ENCODE data around the gene SPSB2. TPM values are rescaled to one million over a fixed set of nuclear protein-coding genes. Genes with fewer than 3 reads are reported as not detected.

The SPSB2 gene
- total RNA-seq, 1 donor from 2014 or later = 5.5 TPM

DNA sequence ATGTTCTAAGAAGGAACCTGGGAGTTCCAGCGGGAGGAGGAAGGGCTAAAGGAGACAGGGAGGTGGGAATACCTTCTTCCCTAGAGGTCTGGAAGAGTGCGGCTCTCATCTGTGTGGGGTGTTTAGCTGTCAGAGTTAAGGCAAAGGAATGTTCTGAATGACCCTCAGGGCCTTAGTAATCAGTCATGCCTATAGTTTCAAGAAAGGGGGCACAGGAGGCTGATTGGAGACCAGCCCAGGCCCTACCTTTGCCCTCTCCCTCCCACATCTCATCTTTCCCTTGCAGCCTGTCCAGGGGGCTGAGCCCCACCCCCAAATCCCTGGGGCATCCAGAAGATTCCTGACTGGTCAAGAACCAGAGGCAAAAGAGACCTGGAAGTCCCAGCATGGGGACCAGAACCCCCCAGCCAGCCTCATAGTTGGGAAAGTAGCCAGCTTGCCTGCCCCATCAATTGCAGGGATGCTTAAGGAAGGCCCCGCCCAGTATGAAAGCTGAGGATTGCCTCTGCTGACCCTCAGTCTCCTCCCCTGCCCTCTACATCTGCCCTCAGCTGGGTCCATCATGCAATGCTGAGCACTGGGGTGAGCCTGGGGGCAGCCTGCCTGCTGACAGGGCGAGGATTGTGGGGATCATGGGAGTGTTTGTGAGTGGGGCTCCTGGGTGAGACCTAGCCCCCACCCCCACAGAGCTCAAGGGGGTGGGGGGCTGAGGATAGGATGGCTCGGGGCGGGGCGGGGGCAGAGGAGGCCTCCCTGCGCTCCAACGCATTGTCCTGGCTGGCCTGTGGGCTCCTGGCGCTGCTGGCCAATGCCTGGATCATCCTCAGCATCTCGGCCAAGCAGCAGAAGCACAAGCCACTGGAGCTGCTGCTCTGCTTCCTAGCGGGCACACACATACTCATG, 49.7 kb downstream of the SPSB2 start:
- DNase-seq (ENCODE audit: extremely low read depth, low read depth, low spot score) = no peak

DNA sequence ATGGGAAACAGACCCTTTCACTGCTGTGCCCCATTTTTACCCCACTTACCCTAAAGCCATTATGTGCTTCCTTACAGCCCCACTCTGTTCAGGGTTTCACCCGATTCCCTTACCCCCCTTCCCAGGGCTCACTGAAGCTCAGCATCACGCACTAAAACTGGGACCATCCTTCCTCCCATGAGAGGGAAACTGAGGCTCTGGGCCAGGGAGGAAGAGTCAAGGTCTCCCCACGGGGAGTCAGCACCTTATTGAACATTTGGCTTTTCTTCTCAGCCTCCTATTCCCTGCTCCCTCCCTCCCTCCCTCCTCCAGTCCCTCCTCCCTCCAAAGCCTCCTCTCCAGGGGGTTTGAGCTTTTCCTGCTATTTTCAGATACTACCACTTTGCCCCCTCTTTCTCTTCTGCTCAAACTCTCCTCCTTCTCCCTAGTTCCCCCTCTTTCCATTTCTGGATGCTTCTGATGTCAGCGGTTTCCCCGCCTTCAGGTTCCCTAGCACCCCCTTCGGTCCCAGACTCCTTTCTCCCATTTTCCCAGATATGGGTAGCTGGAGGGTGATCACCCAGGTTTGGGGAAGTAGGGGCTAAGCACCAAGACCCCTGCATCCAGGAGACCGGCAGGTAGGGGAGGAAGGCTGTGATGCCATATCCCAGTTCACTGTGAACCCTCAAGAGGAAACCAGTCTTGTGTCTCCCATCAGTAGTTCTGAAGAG, 50.5 kb downstream of the SPSB2 start:
- DNase-seq (ENCODE audit: extremely low read depth, low read depth, low spot score) = no peak

DNA sequence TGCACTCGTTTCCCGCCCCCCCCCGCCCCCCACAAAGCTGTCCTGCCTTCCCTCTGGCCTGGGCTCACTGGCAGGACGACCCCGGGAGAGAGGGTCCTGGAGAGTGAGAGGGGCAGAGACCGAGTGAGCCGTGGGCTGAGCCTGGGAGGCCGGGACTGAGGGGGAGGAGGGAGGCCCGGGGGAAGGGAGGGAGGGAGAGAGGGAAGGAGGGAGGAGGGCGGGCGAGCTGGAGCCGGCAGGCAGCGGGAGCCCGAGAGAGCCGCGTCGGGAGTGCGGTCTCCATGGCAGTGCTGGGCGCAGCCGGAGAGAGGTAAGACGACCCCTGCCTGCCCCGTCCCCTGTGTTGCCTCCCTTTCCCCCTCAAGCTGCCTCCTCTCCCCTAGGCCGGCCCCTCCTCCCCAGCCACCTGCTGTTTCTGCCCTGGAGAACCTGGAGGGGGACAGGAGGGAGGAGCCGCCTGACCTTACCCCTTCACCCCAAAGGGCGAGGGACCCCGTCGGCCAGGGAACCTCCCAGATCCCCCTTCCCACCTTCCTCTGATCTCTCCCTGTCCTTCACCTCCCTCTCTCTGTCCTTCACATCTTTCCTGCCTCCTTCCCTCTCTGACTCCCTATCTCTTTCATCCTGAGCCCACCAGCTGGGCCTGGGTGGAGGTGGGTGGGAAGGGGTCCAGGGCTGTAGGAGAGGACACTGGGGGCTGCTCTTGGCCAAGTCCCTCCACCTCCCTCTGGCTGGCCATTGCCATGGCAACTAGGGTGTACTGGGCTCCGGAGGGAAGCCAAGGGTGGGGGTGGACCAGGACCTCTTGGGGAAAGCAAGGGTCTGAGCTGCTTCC, 51.3 kb downstream of the SPSB2 start, which contains the start of gene GPR162:
GPR162 (plus strand) TSS at position 231 of the 835 bp plus-strand sequence. CDS start 2,078 bp downstream, outside the sequence.
- DNase-seq (ENCODE audit: extremely low read depth, low read depth, low spot score) = no peak

Other genes with a start within 250 kb of the SPSB2 start
- gene LPAR5, start 237.3 kb downstream of the SPSB2 start, total RNA-seq = 0.58 TPM in 1 of 2 replicates, not detected in the other
- gene ACRBP, start 225.9 kb downstream of the SPSB2 start, total RNA-seq = 0.58 TPM in 1 of 2 replicates, not detected in the other
- 49.7 and 55.1 TPM in 2 replicates for gene ING4, start 210.2 kb downstream of the SPSB2 start, total RNA-seq
- gene ZNF384, start 183.9 kb downstream of the SPSB2 start, total RNA-seq = 20.1 and 30.3 TPM in 2 replicates
- not detected in 2 replicates for gene PIANP, start 172.5 kb downstream of the SPSB2 start, total RNA-seq
- gene COPS7A, start 149.3 kb downstream of the SPSB2 start, total RNA-seq = 58.8 and 72.9 TPM in 2 replicates
- 186 and 229 TPM in 2 replicates for gene MLF2, start 120.2 kb downstream of the SPSB2 start, total RNA-seq
- 240 and 281 TPM in 2 replicates for gene PTMS, start 106.9 kb downstream of the SPSB2 start, total RNA-seq
- gene LAG3, start 100.8 kb downstream of the SPSB2 start, total RNA-seq = not detected in 2 replicates
- not detected in 2 replicates for gene CD4, start 83.8 kb downstream of the SPSB2 start, total RNA-seq
- 2.0 and 3.7 TPM in 2 replicates for gene GPR162, start 51.5 kb downstream of the SPSB2 start, total RNA-seq
- gene P3H3, start 44.9 kb downstream of the SPSB2 start, total RNA-seq = 53.8 and 87.9 TPM in 2 replicates
- 0.39 and 2.3 TPM in 2 replicates for gene GNB3, start 32.4 kb downstream of the SPSB2 start, total RNA-seq
- gene CDCA3, start 22.0 kb downstream of the SPSB2 start, total RNA-seq = 6.0 and 14.6 TPM in 2 replicates
- gene USP5, start 21.2 kb downstream of the SPSB2 start, total RNA-seq = 74.8 and 77.1 TPM in 2 replicates
- gene TPI1, start 5.8 kb downstream of the SPSB2 start, total RNA-seq = 542 and 832 TPM in 2 replicates
- 6.3 and 9.6 TPM in 2 replicates for gene LRRC23, start 31.5 kb upstream of the SPSB2 start, total RNA-seq
- gene ENO2, start 41.3 kb upstream of the SPSB2 start, total RNA-seq = 18.1 and 18.4 TPM in 2 replicates
- 33.6 and 64.6 TPM in 2 replicates for gene ATN1, start 54.7 kb upstream of the SPSB2 start, total RNA-seq
- gene RNU7-1, start 70.5 kb upstream of the SPSB2 start, total RNA-seq = not detected in 2 replicates
- 180 and 194 TPM in 2 replicates for gene C12orf57, start 70.7 kb upstream of the SPSB2 start, total RNA-seq
- gene PTPN6, start 78.1 kb upstream of the SPSB2 start, total RNA-seq = 0.29 and 8.5 TPM in 2 replicates
- gene PHB2, start 97.4 kb upstream of the SPSB2 start, total RNA-seq = 240 and 281 TPM in 2 replicates
- gene EMG1, start 97.6 kb upstream of the SPSB2 start, total RNA-seq = 24.3 and 25.3 TPM in 2 replicates
- 15.4 and 19.4 TPM in 2 replicates for gene LPCAT3, start 145.2 kb upstream of the SPSB2 start, total RNA-seq
- gene C1S, start 187.4 kb upstream of the SPSB2 start, total RNA-seq = 0.64 and 0.68 TPM in 2 replicates
- gene C1R, start 219.1 kb upstream of the SPSB2 start, total RNA-seq = 1.4 and 3.9 TPM in 2 replicates
- 21.6 and 21.7 TPM in 2 replicates for gene C1RL, start 235.9 kb upstream of the SPSB2 start, total RNA-seq

Data from glomerular endothelial cell (primary cell).